Smooth muscle cell (in vitro differentiated cells): ENCODE measurements around the gene RAMP3. TPM values are rescaled to one million over a fixed set of nuclear protein-coding genes. Genes with fewer than 3 reads are reported as not detected.
"Not testable (repeated sequence)": the region's sequence is repeated elsewhere in the genome, so short reads cannot be mapped to it uniquely, and the experiment has no call there.

Experiments
- DNase-seq: peaks from one replicate; lab custom pipeline; 2025; ENCODE audit not compliant: unreplicated experiment; lab: John Stamatoyannopoulos, UW
- H2AFZ ChIP-seq: fragments of 200-600 bp; sonication (generic); 2 replicates; pipeline ENCODE4 v1.6.0; 2016; ENCODE audit warnings: antibody characterized with exemption, low read depth, mild to moderate bottlenecking
- H3F3A ChIP-seq: fragments of 200-600 bp; sonication (generic); 2 replicates; pipeline ENCODE4 v1.6.0; 2017; ENCODE audit warnings: antibody characterized with exemption, low read depth
- H3K27ac ChIP-seq: fragments of 200-600 bp; sonication (generic); 2 replicates; pipeline ENCODE4 v1.5.1; 2016; ENCODE audit warnings: low read depth, mild to moderate bottlenecking
- H3K27me3 ChIP-seq: fragments of 200-600 bp; sonication (generic); 2 replicates; pipeline ENCODE4 v1.6.1; 2016; ENCODE audit warnings: low read depth, mild to moderate bottlenecking
- H3K36me3 ChIP-seq: fragments of 200-600 bp; sonication (generic); 2 replicates; pipeline ENCODE4 v1.5.1; 2016; ENCODE audit warnings: low read depth
- H3K4me1 ChIP-seq: fragments of 200-600 bp; sonication (generic); 2 replicates; pipeline ENCODE4 v1.5.1; 2016; ENCODE audit warnings: low read depth
- H3K4me2 ChIP-seq: fragments of 200-600 bp; sonication (generic); 2 replicates; pipeline ENCODE4 v1.6.0; 2016; ENCODE audit warnings: mild to moderate bottlenecking
- H3K4me3 ChIP-seq: fragments of 200-600 bp; sonication (generic); 2 replicates; pipeline ENCODE4 v1.5.1; 2016; ENCODE audit warnings: mild to moderate bottlenecking
- H3K79me2 ChIP-seq: fragments of 200-600 bp; sonication (generic); 2 replicates; pipeline ENCODE4 v1.6.0; 2016; ENCODE audit warnings: low read depth, mild to moderate bottlenecking
- H3K9ac ChIP-seq: fragments of 200-600 bp; sonication (generic); 2 replicates; pipeline ENCODE4 v1.6.0; 2016; ENCODE audit warnings: low read depth
- H3K9me3 ChIP-seq: fragments of 200-600 bp; sonication (generic); replicated peaks from 2 replicates; pipeline ENCODE4 v1.5.1; 2016; ENCODE audit warnings: low read depth
- H4K20me1 ChIP-seq: fragments of 200-600 bp; sonication (generic); 2 replicates; pipeline ENCODE4 v1.6.0; 2016; ENCODE audit warnings: low read depth
- CTCF ChIP-seq: fragments of 200-600 bp; sonication (generic); IDR thresholded peaks from 2 replicates; pipeline ENCODE4 v1.5.1; 2017; ENCODE audit warnings: borderline replicate concordance, mild to moderate bottlenecking, antibody characterized with exemption; ENCODE audit not compliant: insufficient read depth, poor library complexity, severe bottlenecking
- WGBS: methylation state at CpG from one replicate; pipeline ENCODE4 v1.1.7; 2016; ENCODE audit warnings: low lambda C conversion rate; 5-methylcytosine and 5-hydroxymethylcytosine counted together
- polyA plus RNA-seq: library from polyadenylated mRNA; unstranded; fragments of >200 nt; fragmentation: Nextera tagmentation; extraction: Ambion mirVana; gene quantifications from 2 replicates; pipeline ENCODE4 v1.2.1, GENCODE V29; 2016
- total RNA-seq: library from RNA; depleted of rRNA; stranded (reverse); fragments of >200 nt; gene quantifications from 2 replicates; pipeline ENCODE4 v1.2.3, GENCODE V29; 2014

Gene RAMP3
- total and polyA plus RNA-seq, 2 experiments from 2014 or later, result not detected

GRCh38 chr7:45203036-45203435 lies 45.4 kb downstream of the RAMP3 start:
- Histone ChIP-seq H3K27me3 (peaks cover 19% of the 10 kb centered on the region), H3K9ac (no peak overlapping the region), H3K79me2 (no peaks in the 10 kb centered on the region), H3K36me3 (no peaks in the 10 kb centered on the region), H3K27ac (no peak overlapping the region), H3K4me2 (no peak overlapping the region), H2AFZ (no peak overlapping the region), H4K20me1 (no peaks in the 10 kb centered on the region), H3K4me1 (no peaks in the 10 kb centered on the region), H3K4me3 (no peak overlapping the region), H3K9me3 (no peaks in the 10 kb centered on the region), H3F3A (no peaks in the 10 kb centered on the region)
- no peak for TF ChIP-seq CTCF
- DNase-seq, result no peak
- 94% methylated on average over 5 of the region's 5 CpGs for WGBS

- no peaks in the 10 kb centered on the region for H4K20me1 ChIP-seq
- no peaks in the 10 kb centered on the region for H3F3A ChIP-seq
- no peak overlapping the region for H3K4me3 ChIP-seq
- no peak for TF ChIP-seq CTCF
- no peaks in the 10 kb centered on the region for H3K79me2 ChIP-seq
- peaks cover 24% of the 10 kb centered on the region for H3K27me3 ChIP-seq
- H3K36me3 ChIP-seq, result no peaks in the 10 kb centered on the region
- 94% methylated on average over 7 of the region's 7 CpGs for WGBS
- H3K4me1 ChIP-seq, result no peaks in the 10 kb centered on the region
- no peak overlapping the region for H3K9ac ChIP-seq
- H2AFZ ChIP-seq, result peak overlapping the region; percentile 44
- H3K27ac ChIP-seq, result no peak overlapping the region
- no peak overlapping the region for H3K4me2 ChIP-seq
- DNase-seq, result no peak
- no peaks in the 10 kb centered on the region for H3K9me3 ChIP-seq
Observed at GRCh38 chr7:45203459-45203858, 45.9 kb downstream of the RAMP3 start.

GRCh38 chr7:45203936-45204445 lies 46.4 kb downstream of the RAMP3 start:
- Histone ChIP-seq H2AFZ (peak overlapping the region; percentile 44), H3K9me3 (no peaks in the 10 kb centered on the region), H3K36me3 (no peaks in the 10 kb centered on the region), H3K79me2 (no peaks in the 10 kb centered on the region), H3K4me1 (no peaks in the 10 kb centered on the region), H3K4me2 (peak overlapping the region; percentile 41), H3F3A (no peaks in the 10 kb centered on the region), H4K20me1 (no peaks in the 10 kb centered on the region), H3K4me3 (no peak overlapping the region), H3K27ac (peak overlapping the region; percentile 1), H3K27me3 (peaks cover 29% of the 10 kb centered on the region), H3K9ac (no peak overlapping the region)
- 46% methylated on average over 2 of the region's 2 CpGs for WGBS
- no peak for DNase-seq
- TF ChIP-seq CTCF, result no peak

- H3K27me3 ChIP-seq, result peaks cover 40% of the 10 kb centered on the region
- H2AFZ ChIP-seq, H3K4me3 ChIP-seq, H3F3A ChIP-seq, DNase-seq, H3K9me3 ChIP-seq, H3K4me1 ChIP-seq, H4K20me1 ChIP-seq, H3K9ac ChIP-seq, H3K79me2 ChIP-seq, H3K27ac ChIP-seq, H3K36me3 ChIP-seq, H3K4me2 ChIP-seq: not testable (repeated sequence)
- WGBS, result 93% methylated on average over 5 of the region's 5 CpGs
Observed at GRCh38 chr7:45206266-45206665, 48.7 kb downstream of the RAMP3 start.

GRCh38 chr7:45209909-45210308 lies 52.3 kb downstream of the RAMP3 start:
- H3K9me3 ChIP-seq, result not testable (repeated sequence)
- 85% methylated on average over 3 of the region's 3 CpGs for WGBS
- H3K27me3 ChIP-seq, result peaks cover 52% of the 10 kb centered on the region

More at GRCh38 chr7:45209909-45210308, 52.3 kb downstream of the RAMP3 start:
- not testable (repeated sequence) for H4K20me1 ChIP-seq, H3K4me2 ChIP-seq, H3K36me3 ChIP-seq, H3F3A ChIP-seq, H3K4me3 ChIP-seq, H3K4me1 ChIP-seq, H3K27ac ChIP-seq, DNase-seq, H3K79me2 ChIP-seq, H2AFZ ChIP-seq, H3K9ac ChIP-seq
